Panc1 (cell line): ENCODE results near the gene GALNT16. TPM values are rescaled to one million over a fixed set of nuclear protein-coding genes. Genes with fewer than 3 reads are reported as not detected.
"Not testable (repeated sequence)": the region's sequence is repeated elsewhere in the genome, so short reads cannot be mapped to it uniquely, and the experiment has no call there.

ENCODE experiments used
- ATAC-seq: fragments of 200-7000 bp; cut with Tn5 transposase; 2 replicates; pipeline ENCODE4 v1.9.1; 2020; ENCODE audit warnings: mild to moderate bottlenecking, moderate library complexity
- BruUV-seq: library from RNA; stranded (reverse); fragments of 400-500 nt; replicated peaks from 2 replicates; lab custom pipeline; 2021; lab: Mats Ljungman, UMichigan
- CTCF ChIA-PET: fragments of 300-600 bp; sonication (Branson Sonifier 250); formaldehyde crosslinking; loops from one replicate; lab custom pipeline; 2022; ENCODE audit warnings: antibody characterized with exemption; lab: Charles Lee
- POLR2A ChIA-PET: fragments of 300-600 bp; sonication (Branson Sonifier 250); formaldehyde crosslinking; loops from one replicate; lab custom pipeline; 2022; ENCODE audit warnings: antibody characterized with exemption; lab: Charles Lee
- DNase-seq: peaks from one replicate; pipeline ENCODE4 v3.0.0-alpha.2; 2010; ENCODE audit warnings: low read depth, low spot score
- H3K27ac ChIP-seq: 2 replicates; pipeline ENCODE4 v1.5.1; 2011; ENCODE audit warnings: mild to moderate bottlenecking, low read length, inconsistent platforms
- H3K27me3 ChIP-seq: fragments of 200-500 bp; sonication (Bioruptor generic); 2 replicates; pipeline ENCODE4 v1.6.0; 2014; ENCODE audit warnings: low read length, inconsistent platforms; ENCODE audit not compliant: control insufficient read depth, insufficient read depth
- H3K36me3 ChIP-seq: fragments of 200-500 bp; sonication (Bioruptor generic); 2 replicates; pipeline ENCODE4 v1.5.1; 2014; ENCODE audit warnings: inconsistent platforms, mild to moderate bottlenecking, low read length, moderate library complexity; ENCODE audit not compliant: control insufficient read depth, insufficient read depth
- H3K4me1 ChIP-seq: 2 replicates; pipeline ENCODE4 v1.5.1; 2011; ENCODE audit warnings: inconsistent platforms, mild to moderate bottlenecking, low read length, moderate library complexity; ENCODE audit not compliant: control insufficient read depth, insufficient read depth
- H3K4me3 ChIP-seq, 2 experiments: 2 replicates each; pipeline ENCODE4 v1.5.1; 2011 to 2012; ENCODE audit warnings: low read depth in 2 of 2, low read length in 2 of 2, mild to moderate bottlenecking in 2 of 2, inconsistent platforms in 1 of 2, moderate library complexity in 1 of 2
- H3K9me3 ChIP-seq: fragments of 200-500 bp; sonication (Bioruptor generic); 2 replicates; pipeline ENCODE4 v1.5.1; 2014; ENCODE audit warnings: low read depth, mild to moderate bottlenecking, inconsistent platforms, low read length, moderate library complexity; ENCODE audit not compliant: control insufficient read depth, insufficient read depth
- CTCF ChIP-seq: fragments of 450-650 bp; IDR thresholded peaks from 2 replicates; pipeline ENCODE4 v1.5.1; 2017; ENCODE audit warnings: mild to moderate bottlenecking
- POLR2AphosphoS5 ChIP-seq: IDR thresholded peaks from 2 replicates; pipeline ENCODE4 v1.6.1; 2012; ENCODE audit warnings: mild to moderate bottlenecking, low read depth, low read length, moderate library complexity
- REST ChIP-seq, 2 experiments: IDR thresholded peaks; 2 replicates each; pipeline ENCODE4 v1.6.1; 2011 to 2012; ENCODE audit warnings: low read depth in 2 of 2, control low read depth in 1 of 2, low read length in 1 of 2, mild to moderate bottlenecking in 1 of 2, moderate library complexity in 1 of 2; ENCODE audit not compliant: insufficient read depth in 1 of 2
- SIN3A ChIP-seq: IDR thresholded peaks from 2 replicates; pipeline ENCODE4 v1.6.1; 2012; ENCODE audit warnings: low read depth, mild to moderate bottlenecking, low read length, moderate library complexity, borderline replicate concordance; ENCODE audit not compliant: insufficient read depth
- TCF7L2 ChIP-seq: IDR thresholded peaks from 2 replicates; pipeline ENCODE4 v1.6.1; 2011; ENCODE audit warnings: mild to moderate bottlenecking, low read depth, low read length, inconsistent platforms
- in situ Hi-C: cut with HindIII; loops from 2 replicates; pipeline ENCODE4 v1.10.0; 2016; ENCODE audit warnings: low sequenced_read_pairs, low pct_unique_long_range_greater_than_20kb
- intact Hi-C: fragments of 100-400 bp; cut with micrococcal nuclease; formaldehyde crosslinking; loops from one replicate; pipeline ENCODE4 v1.10.0; 2022; ENCODE audit not compliant: unreplicated experiment
- total RNA-seq: library from RNA; stranded (reverse); gene quantifications from one replicate; pipeline ENCODE4 v1.2.1, GENCODE V29; 2021; ENCODE audit not compliant: unreplicated experiment

The GALNT16 gene
- total RNA-seq, 1 experiment from 2014 or later: 0.72 TPM

GRCh38 chr14:69378274-69378673, 118.3 kb downstream of the GALNT16 start:
- DNase-seq (no peak), ATAC-seq (no peak)
- no peaks in the 10 kb centered on the region for H3K27me3 ChIP-seq
- H3K36me3 ChIP-seq: peaks cover 23% of the 10 kb centered on the region
- intact Hi-C loops: no loop called here
- TF ChIP-seq TCF7L2: no peak
- no peak for TF ChIP-seq REST (IDR thresholded peaks at IDR 0.05; ENCODE audit: insufficient read depth in 1 of 2, low read depth in 2 of 2, low read length in 1 of 2)
- TF ChIP-seq POLR2AphosphoS5: no peak
- TF ChIP-seq SIN3A: no peak
- no peak for TF ChIP-seq CTCF
- H3K9me3 ChIP-seq: no peaks in the 10 kb centered on the region
- in situ Hi-C loops: no loop called here
- CTCF ChIA-PET: no interaction called here
- POLR2A ChIA-PET: no interaction called here
- no peak overlapping the region for H3K27ac ChIP-seq
- no peak overlapping the region for H3K4me3 ChIP-seq
- H3K4me1 ChIP-seq: no peaks in the 10 kb centered on the region
- BruUV-seq: no TSS peak

DNA sequence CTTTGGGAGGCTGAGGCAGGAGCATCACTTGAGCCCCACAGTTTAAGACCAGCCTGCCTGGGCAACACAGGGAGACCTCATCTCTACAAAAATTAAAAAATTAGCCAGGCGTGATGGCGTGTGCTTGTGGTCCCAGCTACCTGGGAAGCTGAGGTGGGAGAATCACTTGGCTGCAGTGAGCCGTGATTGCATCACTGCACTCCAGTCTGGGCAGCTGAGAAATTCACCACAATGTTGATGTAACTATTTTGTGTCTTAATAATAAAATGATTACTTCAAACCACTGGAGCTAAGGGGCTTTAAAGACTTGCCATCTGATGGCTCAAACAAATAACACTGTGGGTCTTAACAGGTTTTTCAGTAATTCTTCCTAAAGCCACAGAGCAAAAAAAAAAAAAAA, 127.4 kb downstream of the GALNT16 start:
- no peak for DNase-seq
- ATAC-seq: no peak
- Histone ChIP-seq H3K4me3 (no peak overlapping the region), H3K27me3 (no peaks in the 10 kb centered on the region), H3K36me3 (peaks cover 52% of the 10 kb centered on the region), H3K9me3 (no peaks in the 10 kb centered on the region), H3K27ac (no peak overlapping the region), H3K4me1 (no peaks in the 10 kb centered on the region)
- POLR2A ChIA-PET: interaction anchor here (0.6 kb wide), 1 partner anchor 119 kb away, joined by 5 read pairs; no protein-coding TSS in a partner anchor
- intact Hi-C loops: no loop called here
- no TSS peak for BruUV-seq
- TF ChIP-seq TCF7L2 (no peak), CTCF (no peak), REST (IDR thresholded peaks at IDR 0.05; ENCODE audit: insufficient read depth in 1 of 2, low read depth in 2 of 2, low read length in 1 of 2) (no peak), SIN3A (no peak)
- in situ Hi-C loops: no loop called here
- CTCF ChIA-PET: no interaction called here

GRCh38 chr14:69391400-69391799, 131.4 kb downstream of the GALNT16 start:
- DNase-seq, POLR2A ChIA-PET, ATAC-seq, H3K9me3 ChIP-seq, intact Hi-C loops, in situ Hi-C loops, H3K4me3 ChIP-seq, H3K27ac ChIP-seq, H3K27me3 ChIP-seq, BruUV-seq, CTCF ChIA-PET: not testable (repeated sequence)
- Histone ChIP-seq H3K4me1 (peaks cover 10% of the 10 kb centered on the region), H3K36me3 (peaks cover 44% of the 10 kb centered on the region)
